Stomach (tissue), 9 donors: Measurements from ENCODE around the gene PLCH2. TPM values are rescaled to one million over a fixed set of nuclear protein-coding genes. Genes with fewer than 3 reads are reported as not detected.
"Not testable (repeated sequence)": the region's sequence is repeated elsewhere in the genome, so short reads cannot be mapped to it uniquely, and the experiment has no call there.

ENCODE experiments used
- DNase-seq, 2 donors: peaks; one replicate each; pipeline versions ENCODE4 v3.0.0 to v3.0.0-alpha.2; 2013 to 2019
- H3K27ac ChIP-seq, 5 donors: fragments of 200-600 bp in 4 of 5; sonication (generic) in 4 of 5; one replicate each; pipeline ENCODE4 v1.5.1; 2013 to 2019; ENCODE audit warnings: mild to moderate bottlenecking in 1 of 5, moderate library complexity in 1 of 5
- H3K27me3 ChIP-seq, 3 donors: fragments of 200-600 bp; sonication (generic); one replicate each; pipeline ENCODE4 v1.5.1; 2017 to 2019; ENCODE audit warnings: mixed run types in 1 of 3
- H3K36me3 ChIP-seq, 4 donors: fragments of 200-600 bp; sonication (generic); 1 replicate in 3 of 4; 2 replicates in 1 of 4; pipeline ENCODE4 v1.5.1; 2016 to 2019
- H3K4me1 ChIP-seq, 4 donors: fragments of 200-600 bp; sonication (generic); one replicate each; pipeline ENCODE4 v1.5.1; 2016 to 2019
- H3K4me3 ChIP-seq, 4 donors: fragments of 200-600 bp; sonication (generic) in 3 of 4; one replicate each; pipeline ENCODE4 v1.5.1; 2016 to 2019; ENCODE audit warnings: mild to moderate bottlenecking in 1 of 4
- H3K9me3 ChIP-seq, 4 donors: fragments of 200-600 bp; sonication (generic); one replicate each; pipeline ENCODE4 v1.5.1; 2016 to 2019
- CTCF ChIP-seq, 7 experiments: fragments of 450-650 bp in 4 of 7; fragments of 200-600 bp in 3 of 7; sonication (generic) in 3 of 7; IDR thresholded peaks; one replicate each; pipeline ENCODE4 v1.5.1; 2016 to 2019; ENCODE audit warnings: antibody characterized with exemption in 7 of 7, control low read depth in 2 of 7, mild to moderate bottlenecking in 1 of 7
- EP300 ChIP-seq: sonication (generic); formaldehyde crosslinking; IDR thresholded peaks from one replicate; pipeline ENCODE4 v1.6.1; 2017; ENCODE audit warnings: antibody characterized with exemption
- POLR2A ChIP-seq, 4 donors: fragments of 450-650 bp; IDR thresholded peaks; one replicate each; pipeline ENCODE4 v1.6.1; 2016; ENCODE audit warnings: antibody characterized with exemption in 4 of 4, control low read depth in 2 of 4, mild to moderate bottlenecking in 1 of 4, moderate library complexity in 1 of 4
- POLR2AphosphoS5 ChIP-seq, 3 donors: sonication (generic); formaldehyde crosslinking; IDR thresholded peaks; one replicate each; pipeline ENCODE4 v1.6.1; 2016; ENCODE audit warnings: antibody characterized with exemption in 3 of 3
- WGBS, 5 donors: extraction: QIAGEN DNeasy Blood & Tissue Kit in 3 of 5; methylation state at CpG; one replicate each; pipeline versions ENCODE4 v1.1.5 to v1.1.7; 2013 to 2018; 5-methylcytosine and 5-hydroxymethylcytosine counted together
- intact Hi-C: fragments of 100-400 bp; cut with DNase I; formaldehyde crosslinking; loops from one replicate; pipeline ENCODE4 v1.15.1; 2023; ENCODE audit warnings: low total_unique reads
- polyA plus RNA-seq, 3 donors: library from polyadenylated mRNA; stranded (reverse); fragments of 200-250 nt; gene quantifications; one replicate each; pipeline ENCODE4 v1.2.3, GENCODE V29; 2013
- total RNA-seq, 5 donors: library from RNA; depleted of rRNA; stranded (reverse); fragments of >200 nt; gene quantifications; one replicate each; pipeline versions ENCODE4 v1.1.0 to v1.2.3, GENCODE V29; 2014 to 2016
- donor health status: healthy with polysubstance abuse.
- donor health status: Bipolar disorder and iron deficiency.
- donor health status: healthy.

PLCH2 gene
- total and polyA plus RNA-seq, 8 donors = 0.55 to 24.9 (median 1.0) TPM; not detected in 2

- Histone ChIP-seq H3K27me3 (peaks cover 0 to 34% (median 0%) of the 10 kb centered on the region in 3 donors), H3K4me3 (peak overlapping the region; percentile 52 to 67 (median 54)), H3K27ac (peak overlapping the region; percentile 92 to 98 (median 97)), H3K9me3 (no peaks in the 10 kb centered on the region), H3K4me1 (peaks cover 57 to 75% (median 67%) of the 10 kb centered on the region in 4 donors), H3K36me3 (no peaks in the 10 kb centered on the region)
- intact Hi-C loops = loop anchor here (10.0 kb wide), 1 partner anchor 97 kb away; no protein-coding TSS in a partner anchor
- TF ChIP-seq CTCF (IDR thresholded peaks at IDR 0.05) (no peak), POLR2A (IDR thresholded peaks at IDR 0.05) (no peak), POLR2AphosphoS5 (IDR thresholded peaks at IDR 0.05) (no peak), EP300 (no peak)
- 6 to 11% (median 9%) methylated on average over 16 to 27 of the region's 27 CpGs for WGBS, 5 donors
- DNase-seq = no peak
Measured at GRCh38 chr1:2547210-2548067, 71.3 kb downstream of the PLCH2 start.

DNA sequence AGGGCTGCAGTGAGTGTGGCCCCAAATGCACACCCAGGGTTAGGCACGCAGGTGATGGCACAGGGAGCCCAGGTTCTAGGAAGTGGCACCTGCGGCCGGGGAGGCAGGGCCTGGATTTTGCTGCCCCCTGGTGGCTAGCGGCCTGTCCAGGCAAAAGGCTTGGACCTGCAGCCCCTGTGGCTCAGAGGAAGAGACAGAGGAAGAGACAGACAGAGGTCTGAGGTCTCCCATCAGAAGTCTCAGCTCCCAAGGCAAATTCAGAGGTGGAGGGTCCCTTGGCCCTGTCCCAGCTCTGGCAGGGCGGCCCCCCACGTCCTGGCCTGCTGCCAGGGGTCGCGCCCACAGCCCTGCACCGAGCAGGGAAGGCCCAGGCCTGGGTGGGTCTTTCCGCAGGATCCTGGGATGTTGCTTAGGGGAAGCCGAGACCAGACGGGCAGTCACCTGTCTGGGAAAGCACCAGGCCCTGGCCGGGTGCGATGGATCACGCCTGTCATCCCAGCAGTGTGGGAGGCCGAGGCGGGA is 72.0 kb downstream of the PLCH2 start:
- intact Hi-C loops = loop anchor here (10.0 kb wide), 1 partner anchor 97 kb away; no protein-coding TSS in a partner anchor
- H3K27me3 ChIP-seq = peaks cover 0 to 29% (median 0%) of the 10 kb centered on the region in 3 donors
- H3K9me3 ChIP-seq = no peaks in the 10 kb centered on the region
- H3K4me3 ChIP-seq = peak overlapping the region; percentile 52 to 67 (median 54)
- DNase-seq = peak; percentile 90 to 94
- no peaks in the 10 kb centered on the region for H3K36me3 ChIP-seq
- peaks cover 57 to 74% (median 67%) of the 10 kb centered on the region in 4 donors for H3K4me1 ChIP-seq
- 3 to 11% (median 5%) methylated on average over 16 to 17 of the region's 17 CpGs for WGBS, 5 donors
- peak overlapping the region; percentile 92 to 98 (median 97) for H3K27ac ChIP-seq
- TF ChIP-seq CTCF (IDR thresholded peaks at IDR 0.05) (peak in 5 of 7 experiments; percentile 85 to 96 (median 94)), EP300 (no peak), POLR2A (IDR thresholded peaks at IDR 0.05) (no peak), POLR2AphosphoS5 (IDR thresholded peaks at IDR 0.05) (peak; percentile 5 to 60 (median 8))

GRCh38 chr1:2549367-2550029 is 73.4 kb downstream of the PLCH2 start:
- Histone ChIP-seq H3K27ac (peak overlapping the region; percentile 92 to 98 (median 97)), H3K27me3 (peaks cover 0 to 17% (median 0%) of the 10 kb centered on the region in 3 donors), H3K4me3 (peak overlapping the region; percentile 22 to 67 (median 52)), H3K4me1 (peaks cover 45 to 66% (median 59%) of the 10 kb centered on the region in 4 donors)
- 81 to 89% (median 82%) methylated on average over 18 to 26 of the region's 28 CpGs for WGBS, 5 donors
- intact Hi-C loops = loop anchor here (10.0 kb wide), 1 partner anchor 95 kb away; no protein-coding TSS in a partner anchor
- DNase-seq, H3K36me3 ChIP-seq, H3K9me3 ChIP-seq: not testable (repeated sequence)

GRCh38 chr1:2550309-2550861 is 74.3 kb downstream of the PLCH2 start:
- H3K27ac ChIP-seq = peak overlapping the region in 4 of 5 donors; percentile 23 to 97 (median 30)
- H3K9me3 ChIP-seq, H3K36me3 ChIP-seq, intact Hi-C loops, DNase-seq: not testable (repeated sequence)
- H3K4me3 ChIP-seq = peak overlapping the region in 1 of 4 donors; percentile 13
- peaks cover 0 to 17% (median 0%) of the 10 kb centered on the region in 3 donors for H3K27me3 ChIP-seq
- WGBS, 5 donors = 56 to 70% (median 58%) methylated on average over 8 to 11 of the region's 12 CpGs
- peaks cover 47 to 66% (median 59%) of the 10 kb centered on the region in 4 donors for H3K4me1 ChIP-seq

DNA sequence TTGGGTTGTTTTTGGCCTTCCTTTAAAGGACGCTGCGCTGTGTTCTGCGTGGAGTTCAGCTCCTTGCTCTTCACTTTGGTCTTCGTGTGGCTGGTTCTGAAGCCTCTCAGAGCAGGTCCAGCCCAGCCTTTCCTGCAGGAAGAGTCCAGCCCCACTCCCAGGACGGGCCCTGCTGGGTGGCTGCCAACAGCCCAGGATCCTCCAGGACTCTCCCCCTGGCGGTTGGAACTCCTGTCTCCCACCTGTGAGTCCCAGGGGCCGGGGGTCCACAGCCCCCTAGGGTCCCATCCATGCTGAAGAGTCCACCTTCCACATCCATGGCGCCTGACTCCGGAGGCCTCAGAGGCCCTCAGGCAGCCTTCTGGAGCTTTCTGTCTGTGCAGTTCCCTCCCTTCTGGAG is 75.5 kb downstream of the PLCH2 start:
- DNase-seq, H3K36me3 ChIP-seq, intact Hi-C loops, H3K4me3 ChIP-seq, H3K27me3 ChIP-seq, H3K9me3 ChIP-seq: not testable (repeated sequence)
- H3K4me1 ChIP-seq = peaks cover 40 to 60% (median 53%) of the 10 kb centered on the region in 4 donors
- WGBS, 5 donors = 78 to 83% (median 81%) methylated on average over 3 to 9 of the region's 9 CpGs
- peak overlapping the region in 2 of 5 donors; percentile 0 to 18 for H3K27ac ChIP-seq
